Smooth muscle cell (in vitro differentiated cells): ENCODE measurements around the gene GPR21. TPM values are rescaled to one million over a fixed set of nuclear protein-coding genes. Genes with fewer than 3 reads are reported as not detected.

Experiments used
- DNase-seq: peaks from one replicate; lab custom pipeline; 2025; ENCODE audit not compliant: unreplicated experiment; lab: John Stamatoyannopoulos, UW
- H2AFZ ChIP-seq: fragments of 200-600 bp; sonication (generic); 2 replicates; pipeline ENCODE4 v1.6.0; 2016; ENCODE audit warnings: antibody characterized with exemption, low read depth, mild to moderate bottlenecking
- H3F3A ChIP-seq: fragments of 200-600 bp; sonication (generic); 2 replicates; pipeline ENCODE4 v1.6.0; 2017; ENCODE audit warnings: antibody characterized with exemption, low read depth
- H3K27ac ChIP-seq: fragments of 200-600 bp; sonication (generic); 2 replicates; pipeline ENCODE4 v1.5.1; 2016; ENCODE audit warnings: low read depth, mild to moderate bottlenecking
- H3K27me3 ChIP-seq: fragments of 200-600 bp; sonication (generic); 2 replicates; pipeline ENCODE4 v1.6.1; 2016; ENCODE audit warnings: low read depth, mild to moderate bottlenecking
- H3K36me3 ChIP-seq: fragments of 200-600 bp; sonication (generic); 2 replicates; pipeline ENCODE4 v1.5.1; 2016; ENCODE audit warnings: low read depth
- H3K4me1 ChIP-seq: fragments of 200-600 bp; sonication (generic); 2 replicates; pipeline ENCODE4 v1.5.1; 2016; ENCODE audit warnings: low read depth
- H3K4me2 ChIP-seq: fragments of 200-600 bp; sonication (generic); 2 replicates; pipeline ENCODE4 v1.6.0; 2016; ENCODE audit warnings: mild to moderate bottlenecking
- H3K4me3 ChIP-seq: fragments of 200-600 bp; sonication (generic); 2 replicates; pipeline ENCODE4 v1.5.1; 2016; ENCODE audit warnings: mild to moderate bottlenecking
- H3K79me2 ChIP-seq: fragments of 200-600 bp; sonication (generic); 2 replicates; pipeline ENCODE4 v1.6.0; 2016; ENCODE audit warnings: low read depth, mild to moderate bottlenecking
- H3K9ac ChIP-seq: fragments of 200-600 bp; sonication (generic); 2 replicates; pipeline ENCODE4 v1.6.0; 2016; ENCODE audit warnings: low read depth
- H3K9me3 ChIP-seq: fragments of 200-600 bp; sonication (generic); replicated peaks from 2 replicates; pipeline ENCODE4 v1.5.1; 2016; ENCODE audit warnings: low read depth
- H4K20me1 ChIP-seq: fragments of 200-600 bp; sonication (generic); 2 replicates; pipeline ENCODE4 v1.6.0; 2016; ENCODE audit warnings: low read depth
- WGBS: methylation state at CpG from one replicate; pipeline ENCODE4 v1.1.7; 2016; ENCODE audit warnings: low lambda C conversion rate; 5-methylcytosine and 5-hydroxymethylcytosine counted together
- polyA plus RNA-seq: library from polyadenylated mRNA; unstranded; fragments of >200 nt; fragmentation: Nextera tagmentation; extraction: Ambion mirVana; gene quantifications from 2 replicates; pipeline ENCODE4 v1.2.1, GENCODE V29; 2016
- total RNA-seq: library from RNA; depleted of rRNA; stranded (reverse); fragments of >200 nt; gene quantifications from 2 replicates; pipeline ENCODE4 v1.2.3, GENCODE V29; 2014
- TF ChIP-seq, protein P1 (sequence below): fragments of 200-600 bp; sonication (generic); IDR thresholded peaks from 2 replicates; pipeline ENCODE4 v1.5.1; 2017; ENCODE audit warnings: borderline replicate concordance, mild to moderate bottlenecking, antibody characterized with exemption; ENCODE audit not compliant: insufficient read depth, poor library complexity, severe bottlenecking

The GPR21 gene
- total and polyA plus RNA-seq, 2 experiments from 2014 or later = 2.0 TPM; not detected in 1

- no peaks in the 10 kb centered on the region for H4K20me1 ChIP-seq
- H2AFZ ChIP-seq = no peak overlapping the region
- H3K4me3 ChIP-seq = no peak overlapping the region
- H3K4me1 ChIP-seq = no peaks in the 10 kb centered on the region
- H3K27me3 ChIP-seq = no peaks in the 10 kb centered on the region
- no peaks in the 10 kb centered on the region for H3K79me2 ChIP-seq
- no peaks in the 10 kb centered on the region for H3K9me3 ChIP-seq
- no peak overlapping the region for H3K4me2 ChIP-seq
- no peak overlapping the region for H3K9ac ChIP-seq
- 79% methylated on average over 1 of the region's 1 CpG for WGBS
- peaks cover 4% of the 10 kb centered on the region for H3K36me3 ChIP-seq
- H3F3A ChIP-seq = no peaks in the 10 kb centered on the region
- no peak overlapping the region for H3K27ac ChIP-seq
- no peak for DNase-seq
- TF ChIP-seq, protein P1, sequence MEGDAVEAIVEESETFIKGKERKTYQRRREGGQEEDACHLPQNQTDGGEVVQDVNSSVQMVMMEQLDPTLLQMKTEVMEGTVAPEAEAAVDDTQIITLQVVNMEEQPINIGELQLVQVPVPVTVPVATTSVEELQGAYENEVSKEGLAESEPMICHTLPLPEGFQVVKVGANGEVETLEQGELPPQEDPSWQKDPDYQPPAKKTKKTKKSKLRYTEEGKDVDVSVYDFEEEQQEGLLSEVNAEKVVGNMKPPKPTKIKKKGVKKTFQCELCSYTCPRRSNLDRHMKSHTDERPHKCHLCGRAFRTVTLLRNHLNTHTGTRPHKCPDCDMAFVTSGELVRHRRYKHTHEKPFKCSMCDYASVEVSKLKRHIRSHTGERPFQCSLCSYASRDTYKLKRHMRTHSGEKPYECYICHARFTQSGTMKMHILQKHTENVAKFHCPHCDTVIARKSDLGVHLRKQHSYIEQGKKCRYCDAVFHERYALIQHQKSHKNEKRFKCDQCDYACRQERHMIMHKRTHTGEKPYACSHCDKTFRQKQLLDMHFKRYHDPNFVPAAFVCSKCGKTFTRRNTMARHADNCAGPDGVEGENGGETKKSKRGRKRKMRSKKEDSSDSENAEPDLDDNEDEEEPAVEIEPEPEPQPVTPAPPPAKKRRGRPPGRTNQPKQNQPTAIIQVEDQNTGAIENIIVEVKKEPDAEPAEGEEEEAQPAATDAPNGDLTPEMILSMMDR = no peak
Observed at GRCh38 chr9:123058834-123059233, 25.4 kb downstream of the GPR21 start.

GRCh38 chr9:123059472-123060220 lies 26.2 kb downstream of the GPR21 start:
- H3K9me3 ChIP-seq = no peaks in the 10 kb centered on the region
- no peak overlapping the region for H3K4me2 ChIP-seq
- no peaks in the 10 kb centered on the region for H3K27me3 ChIP-seq
- H3K79me2 ChIP-seq = no peaks in the 10 kb centered on the region
- no peak for DNase-seq
- H3F3A ChIP-seq = no peaks in the 10 kb centered on the region
- H3K27ac ChIP-seq = no peak overlapping the region
- H3K36me3 ChIP-seq = peaks cover 2% of the 10 kb centered on the region
- 97% methylated on average over 9 of the region's 9 CpGs for WGBS
- no peak overlapping the region for H3K9ac ChIP-seq
- no peaks in the 10 kb centered on the region for H3K4me1 ChIP-seq
- TF ChIP-seq, protein P1 = no peak
- no peak overlapping the region for H2AFZ ChIP-seq
- H3K4me3 ChIP-seq = no peak overlapping the region
- H4K20me1 ChIP-seq = no peaks in the 10 kb centered on the region

- DNase-seq = no peak
- Histone ChIP-seq H3K4me3 (no peak overlapping the region), H3K36me3 (peaks cover 5% of the 10 kb centered on the region), H3K79me2 (no peaks in the 10 kb centered on the region), H3K27me3 (no peaks in the 10 kb centered on the region), H3K4me1 (no peaks in the 10 kb centered on the region), H2AFZ (no peak overlapping the region), H4K20me1 (no peaks in the 10 kb centered on the region), H3K27ac (no peak overlapping the region), H3K9ac (no peak overlapping the region), H3K4me2 (no peak overlapping the region), H3K9me3 (no peaks in the 10 kb centered on the region), H3F3A (no peaks in the 10 kb centered on the region)
- WGBS = 91% methylated on average over 7 of the region's 7 CpGs
- TF ChIP-seq, protein P1 = no peak
Observed at GRCh38 chr9:123061216-123061615, 27.7 kb downstream of the GPR21 start.
